K562 (cell line): Measurements from ENCODE around the gene CS. TPM values are rescaled to one million over a fixed set of nuclear protein-coding genes. Genes with fewer than 3 reads are reported as not detected.

Source experiments
- ATAC-seq: fragments of 200-7000 bp; cut with Tn5 transposase; 3 replicates; pipeline ENCODE4 v1.9.1; 2020; ENCODE audit warnings: moderate library complexity
- BruUV-seq: library from RNA; stranded (reverse); fragments of 400-500 nt; replicated peaks from 2 replicates; lab custom pipeline; 2021; lab: Mats Ljungman, UMichigan
- CTCF ChIA-PET: fragments of 300-600 bp; formaldehyde crosslinking; extraction: SDS; loops from one replicate; lab custom pipeline; 2021; ENCODE audit warnings: low intra/inter-chr PET ratio; lab: Yijun Ruan, JAX
- POLR2A ChIA-PET: fragments of 300-600, 350-650 bp; sonication (Branson Sonifier 250); formaldehyde crosslinking; extraction: SDS; loops from one replicate; lab custom pipeline; 2021; ENCODE audit warnings: antibody characterized with exemption, inconsistent platforms; lab: Yijun Ruan, JAX
- DNase-seq, 4 experiments: peaks; one replicate each; pipeline versions ENCODE4 v3.0.0 to v3.0.0-alpha.2; 2011 to 2018; ENCODE audit warnings: low spot score in 3 of 4, mixed read lengths in 3 of 4; ENCODE audit errors: extremely low read depth in 1 of 4
- FAIRE-seq: peaks from 2 replicates; lab custom pipeline; 2011; peaks lifted over from hg19 to GRCh38; lab: Jason Lieb, UNC
- H2AFZ ChIP-seq: 2 replicates; pipeline ENCODE4 v1.6.0; 2011; ENCODE audit warnings: low read depth, low read length, control low read depth, inconsistent platforms
- H3K27ac ChIP-seq: fragments of 200-600 bp; 3 replicates; pipeline ENCODE4 v1.8.0; 2011; ENCODE audit warnings: low read depth, mild to moderate bottlenecking, control low read depth, inconsistent platforms, low read length, moderate library complexity, mixed read lengths; ENCODE audit errors: extremely low read depth
- H3K27me3 ChIP-seq, 2 experiments: fragments of 300-600 bp in 1 of 2; 2 replicates in 1 of 2; 3 replicates in 1 of 2; pipeline versions ENCODE4 v1.6.0 to v1.8.0; 2011; ENCODE audit warnings: inconsistent platforms in 2 of 2, low read length in 2 of 2, mild to moderate bottlenecking in 1 of 2, mixed read lengths in 1 of 2, moderate library complexity in 1 of 2; ENCODE audit not compliant: control insufficient read depth in 2 of 2, insufficient read depth in 2 of 2
- H3K36me3 ChIP-seq: fragments of 300-600 bp; 3 replicates; pipeline ENCODE4 v1.8.0; 2011; ENCODE audit warnings: mild to moderate bottlenecking, low read length, inconsistent platforms; ENCODE audit not compliant: control insufficient read depth, insufficient read depth
- H3K4me1 ChIP-seq, 2 experiments: fragments of 200-600 bp in 1 of 2; replicated peaks in 1 of 2; 2 replicates in 1 of 2; 3 replicates in 1 of 2; pipeline versions ENCODE4 v1.5.1 to v1.8.0; 2011; ENCODE audit warnings: inconsistent platforms in 2 of 2, low read length in 2 of 2, mild to moderate bottlenecking in 1 of 2, mixed read lengths in 1 of 2, moderate library complexity in 1 of 2; ENCODE audit not compliant: control insufficient read depth in 2 of 2, insufficient read depth in 2 of 2
- H3K4me2 ChIP-seq: 2 replicates; pipeline ENCODE4 v1.6.1; 2011; ENCODE audit warnings: low read length, control low read depth, inconsistent platforms, mixed read lengths; ENCODE audit not compliant: insufficient read depth
- H3K4me3 ChIP-seq: fragments of 200-600 bp; sonication (generic), shearing (Covaris generic); 2 replicates; pipeline ENCODE4 v1.5.1; 2016; ENCODE audit warnings: control low read depth, inconsistent platforms
- H3K79me2 ChIP-seq: fragments of 200-600 bp; 3 replicates; pipeline ENCODE4 v1.8.0; 2011; ENCODE audit warnings: low read length, inconsistent platforms; ENCODE audit not compliant: control insufficient read depth, insufficient read depth
- H3K9ac ChIP-seq, 2 experiments: 2 replicates each; pipeline versions ENCODE4 v1.6.0 to v1.6.1; 2011; ENCODE audit warnings: low read depth in 2 of 2, low read length in 2 of 2, control low read depth in 1 of 2, inconsistent platforms in 1 of 2, mild to moderate bottlenecking in 1 of 2, mixed read lengths in 1 of 2; ENCODE audit not compliant: insufficient read depth in 1 of 2
- H3K9me1 ChIP-seq: one replicate; pipeline ENCODE4 v1.6.0; 2011; ENCODE audit warnings: inconsistent platforms, mild to moderate bottlenecking, low read length, moderate library complexity; ENCODE audit not compliant: control insufficient read depth, insufficient read depth
- H3K9me3 ChIP-seq: replicated peaks from 2 replicates; pipeline ENCODE4 v1.5.1; 2011; ENCODE audit warnings: low read depth, low read length, inconsistent platforms; ENCODE audit not compliant: control insufficient read depth, insufficient read depth
- H4K20me1 ChIP-seq: replicated peaks from 2 replicates; pipeline ENCODE4 v1.6.1; 2011; ENCODE audit warnings: low read length, inconsistent platforms, mixed read lengths; ENCODE audit not compliant: control insufficient read depth, insufficient read depth
- ARHGAP35 ChIP-seq: fragments of 450-650 bp; IDR thresholded peaks from 2 replicates; pipeline ENCODE4 v1.6.1; 2018; ENCODE audit not compliant: partially characterized antibody
- COPS2 ChIP-seq: fragments of 450-650 bp; conservative IDR thresholded peaks from 2 replicates; pipeline ENCODE4 v1.6.1; 2016; ENCODE audit warnings: mild to moderate bottlenecking, moderate library complexity
- ESRRA ChIP-seq: fragments of 450-650 bp; IDR thresholded peaks from 2 replicates; pipeline ENCODE4 v1.6.1; 2014; ENCODE audit warnings: low read depth, mild to moderate bottlenecking, moderate library complexity, borderline replicate concordance
- HLTF ChIP-seq: fragments of 450-650 bp; IDR thresholded peaks from 2 replicates; pipeline ENCODE4 v1.6.1; 2016
- HNRNPH1 ChIP-seq: fragments of 200-400 bp; formaldehyde crosslinking; optimal IDR thresholded peaks from 2 replicates; pipeline ENCODE3; 2017; ENCODE audit warnings: low read depth, mild to moderate bottlenecking, low read length, moderate library complexity
- JUND ChIP-seq, 2 experiments: IDR thresholded peaks; 2 replicates in 1 of 2; 3 replicates in 1 of 2; pipeline ENCODE4 v1.6.1; 2011; ENCODE audit warnings: borderline replicate concordance in 2 of 2, low read depth in 2 of 2, low read length in 2 of 2, improper control_type of control experiment in 1 of 2, missing biosample characterization in 1 of 2, missing genetic modification characterization in 1 of 2, missing genetic modification reagents in 1 of 2
- KAT8 ChIP-seq: fragments of 450-650 bp; IDR thresholded peaks from 2 replicates; pipeline ENCODE4 v1.6.1; 2016; ENCODE audit warnings: low read depth, mild to moderate bottlenecking
- MBD2 ChIP-seq: sonication (generic); IDR thresholded peaks from 2 replicates; pipeline ENCODE4 v1.6.1; 2016; ENCODE audit warnings: low read depth, borderline replicate concordance
- SMAD4 ChIP-seq: fragments of 250-450 bp; sonication (Bioruptor Pico); conservative IDR thresholded peaks from 2 replicates; pipeline ENCODE4 v1.8.0; 2021; ENCODE audit warnings: inconsistent platforms, mild to moderate bottlenecking, moderate library complexity
- SMARCB1 ChIP-seq: IDR thresholded peaks from 2 replicates; pipeline ENCODE4 v1.6.1; 2011; ENCODE audit warnings: improper control_type of control experiment, low read depth; ENCODE audit not compliant: insufficient read length
- TEAD1 ChIP-seq, 2 experiments: fragments of 450-650 bp in 1 of 2; sonication (generic) in 1 of 2; formaldehyde crosslinking; IDR thresholded peaks; 2 replicates each; pipeline versions ENCODE4 v1.4.0 to v1.8.0; 2020 to 2022; ENCODE audit warnings: mild to moderate bottlenecking in 2 of 2, missing genetic modification reagents in 1 of 2
- YY1 ChIP-seq, 3 experiments: IDR thresholded peaks; 2 replicates each; pipeline ENCODE4 v1.6.1; 2011; ENCODE audit warnings: low read length in 2 of 3, mild to moderate bottlenecking in 2 of 3, moderate library complexity in 2 of 3, borderline replicate concordance in 1 of 3, control low read depth in 1 of 3, low read depth in 1 of 3; ENCODE audit not compliant: insufficient read depth in 3 of 3, insufficient replicate concordance in 2 of 3, control insufficient read depth in 1 of 3, insufficient read length in 1 of 3; ENCODE audit errors: extremely low read depth in 1 of 3
- ZNF695 ChIP-seq: fragments of 450-650 bp; formaldehyde crosslinking; IDR thresholded peaks from 2 replicates; pipeline ENCODE4 v1.4.0; 2020; ENCODE audit warnings: mild to moderate bottlenecking, moderate library complexity
- WGBS: fragments of 100-300 bp; shearing (Covaris generic); methylation state at CpG from one replicate; pipeline ENCODE4 v1.1.6; 2016; ENCODE audit warnings: low coverage, mixed read lengths; ENCODE audit not compliant: insufficient coverage; ENCODE audit errors: missing lambda C conversion rate; 5-methylcytosine and 5-hydroxymethylcytosine counted together
- in situ Hi-C: fragments of 300-500 bp; cut with MboI; formaldehyde crosslinking; loops from 4 replicates; pipeline ENCODE4 v1.15.0; 2018; ENCODE audit warnings: inconsistent platforms, mixed read lengths
- intact Hi-C: fragments of 100-400 bp; cut with micrococcal nuclease; formaldehyde crosslinking; loops from 2 replicates; pipeline ENCODE4 v1.14.2; 2022
- polyA plus RNA-seq, 8 experiments: library from polyadenylated mRNA; depleted of rRNA in 4 of 8; stranded (reverse) in 5 of 8; unstranded in 3 of 8; fragments of >200 nt; fragmentation: Nextera tagmentation in 2 of 8; fragmentation: Illumina TruSeq in 1 of 8; extraction: Ambion mirVana in 2 of 8; extraction: Trizol in 1 of 8; gene quantifications; 2 replicates each; pipeline versions ENCODE4 v1.2.1 to v1.2.3, GENCODE V29; 2011 to 2014; ENCODE audit warnings: inconsistent platforms in 1 of 8, missing spikeins in 1 of 8
- total RNA-seq, 7 experiments: library from RNA; depleted of rRNA in 6 of 7; stranded (reverse); fragments of >200 nt in 6 of 7; fragmentation: Illumina TruSeq in 2 of 7; extraction: Trizol in 2 of 7; gene quantifications; 2 replicates each; pipeline versions ENCODE4 v1.2.1 to v1.2.3, GENCODE V29; 2011 to 2021; ENCODE audit warnings: low replicate concordance in 1 of 7
- TF ChIP-seq, protein P1 (sequence below): IDR thresholded peaks from 3 replicates; pipeline ENCODE4 v1.6.1; 2011; ENCODE audit warnings: borderline replicate concordance, mild to moderate bottlenecking, moderate library complexity; ENCODE audit not compliant: insufficient read length; ENCODE audit errors: extremely low read depth
- TF ChIP-seq, protein P2 (sequence below): fragments of 250-450 bp; sonication (Bioruptor Pico); IDR thresholded peaks from 2 replicates; pipeline ENCODE4 v1.9.0; 2021; ENCODE audit warnings: mild to moderate bottlenecking

CS gene
- total and polyA plus RNA-seq, 9 of the 15 experiments (the other 6 are each of a cell fraction or from before 2014, with no cell fraction given), result 99.9 to 390 (median 149) TPM

DNA sequence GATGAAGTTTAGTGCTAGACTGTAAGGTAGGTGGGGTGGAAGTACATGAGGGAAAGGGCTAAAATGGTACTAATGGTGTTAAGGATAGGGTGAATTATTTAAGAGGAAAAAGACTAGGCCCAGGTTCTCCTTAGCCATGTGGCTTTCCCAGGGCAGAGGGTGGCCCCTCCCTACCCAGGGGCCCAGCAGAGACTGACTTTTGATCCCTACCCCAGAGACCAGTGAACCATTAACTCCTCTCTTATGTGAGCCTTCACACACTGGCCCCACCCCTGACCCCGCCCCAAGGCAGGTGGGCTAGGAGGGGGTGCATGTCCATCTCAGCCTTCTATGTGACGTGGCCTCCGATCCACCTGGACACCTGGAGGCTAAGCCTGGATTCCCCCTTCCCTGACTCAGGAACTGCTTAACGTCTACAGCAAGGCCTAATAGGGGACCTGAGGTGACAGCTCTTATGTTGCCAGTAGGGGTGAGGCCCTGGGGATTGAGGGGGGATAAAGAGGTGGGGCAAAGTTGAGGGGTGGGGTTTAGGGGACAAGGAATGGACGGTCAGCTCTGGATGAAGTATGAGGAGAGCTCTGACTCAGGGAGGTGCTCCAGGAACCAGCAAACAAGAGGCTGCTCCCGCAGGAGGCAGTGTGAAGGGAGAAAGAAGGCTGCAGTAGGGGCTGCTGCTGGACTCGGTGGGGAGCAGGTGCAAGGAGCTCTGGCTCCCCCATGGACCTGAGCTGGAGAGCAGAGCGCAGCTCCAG lies 69.5 kb downstream of the CS start:
- intact Hi-C loops, result no loop called here

More for the DNA sequence above, 69.5 kb downstream of the CS start:
- no peak overlapping the region for H3K4me3 ChIP-seq
- peaks cover 9% of the 10 kb centered on the region; the same call in 2 of the 3 replicates for H3K36me3 ChIP-seq
- TF ChIP-seq JUND (IDR thresholded peaks at IDR 0.05; ENCODE audit: borderline replicate concordance, low read depth, low read length) (no peak), JUND (tag; IDR thresholded peaks at IDR 0.05; ENCODE audit: borderline replicate concordance, low read depth, low read length) (no peak), ESRRA (no peak), YY1 (IDR thresholded peaks at IDR 0.05; ENCODE audit: borderline replicate concordance in 1 of 3, control insufficient read depth in 1 of 3, extremely low read depth in 1 of 3, insufficient read depth in 3 of 3, insufficient read length in 1 of 3, insufficient replicate concordance in 2 of 3, low read depth in 1 of 3, low read length in 2 of 3) (no peak), COPS2 (no peak), ARHGAP35 (no peak), HLTF (no peak), TEAD1 (CRISPR knock-in tag; IDR thresholded peaks at IDR 0.05) (no peak), SMARCB1 (no peak), ZNF695 (CRISPR knock-in tag) (no peak), HNRNPH1 (no peak), KAT8 (no peak), SMAD4 (CRISPR knock-in tag) (no peak), MBD2 (no peak)
- TF ChIP-seq, protein P1, sequence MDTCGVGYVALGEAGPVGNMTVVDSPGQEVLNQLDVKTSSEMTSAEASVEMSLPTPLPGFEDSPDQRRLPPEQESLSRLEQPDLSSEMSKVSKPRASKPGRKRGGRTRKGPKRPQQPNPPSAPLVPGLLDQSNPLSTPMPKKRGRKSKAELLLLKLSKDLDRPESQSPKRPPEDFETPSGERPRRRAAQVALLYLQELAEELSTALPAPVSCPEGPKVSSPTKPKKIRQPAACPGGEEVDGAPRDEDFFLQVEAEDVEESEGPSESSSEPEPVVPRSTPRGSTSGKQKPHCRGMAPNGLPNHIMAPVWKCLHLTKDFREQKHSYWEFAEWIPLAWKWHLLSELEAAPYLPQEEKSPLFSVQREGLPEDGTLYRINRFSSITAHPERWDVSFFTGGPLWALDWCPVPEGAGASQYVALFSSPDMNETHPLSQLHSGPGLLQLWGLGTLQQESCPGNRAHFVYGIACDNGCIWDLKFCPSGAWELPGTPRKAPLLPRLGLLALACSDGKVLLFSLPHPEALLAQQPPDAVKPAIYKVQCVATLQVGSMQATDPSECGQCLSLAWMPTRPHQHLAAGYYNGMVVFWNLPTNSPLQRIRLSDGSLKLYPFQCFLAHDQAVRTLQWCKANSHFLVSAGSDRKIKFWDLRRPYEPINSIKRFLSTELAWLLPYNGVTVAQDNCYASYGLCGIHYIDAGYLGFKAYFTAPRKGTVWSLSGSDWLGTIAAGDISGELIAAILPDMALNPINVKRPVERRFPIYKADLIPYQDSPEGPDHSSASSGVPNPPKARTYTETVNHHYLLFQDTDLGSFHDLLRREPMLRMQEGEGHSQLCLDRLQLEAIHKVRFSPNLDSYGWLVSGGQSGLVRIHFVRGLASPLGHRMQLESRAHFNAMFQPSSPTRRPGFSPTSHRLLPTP, result no peak
- TF ChIP-seq, protein P2, sequence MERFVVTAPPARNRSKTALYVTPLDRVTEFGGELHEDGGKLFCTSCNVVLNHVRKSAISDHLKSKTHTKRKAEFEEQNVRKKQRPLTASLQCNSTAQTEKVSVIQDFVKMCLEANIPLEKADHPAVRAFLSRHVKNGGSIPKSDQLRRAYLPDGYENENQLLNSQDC (CRISPR knock-in tag), result no peak
- no peak for DNase-seq
- FAIRE-seq, result no peak
- H3K9ac ChIP-seq, result peak overlapping the region in 1 of 2 experiments; percentile 80; a peak in 2 of 4 replicates
- no TSS peak for BruUV-seq
- POLR2A ChIA-PET, result interaction anchor here (0.8 to 2.0 kb wide), 4 partner anchors 8 to 448 kb away, joined by 3 to 6 read pairs (median 6); partner anchors contain the start of gene RNF41
- no peak overlapping the region for H3K27ac ChIP-seq
- no peaks in the 10 kb centered on the region for H3K9me3 ChIP-seq
- no peak overlapping the region for H3K4me2 ChIP-seq
- CTCF ChIA-PET, result no interaction called here
- no peaks in the 10 kb centered on the region for H3K9me1 ChIP-seq
- no peaks in the 10 kb centered on the region for H4K20me1 ChIP-seq
- H3K79me2 ChIP-seq, result no peaks in the 10 kb centered on the region
- in situ Hi-C loops, result no loop called here
- H3K4me1 ChIP-seq, result peaks cover 14 to 18% of the 10 kb centered on the region in 2 experiments; a peak in 4 of 5 replicates
- no peak overlapping the region for H2AFZ ChIP-seq
- WGBS, result 43% methylated on average over 6 of the region's 8 CpGs
- ATAC-seq, result peak; percentile 34
- no peaks in the 10 kb centered on the region for H3K27me3 ChIP-seq
